A549 (cell line): ENCODE data around the gene EFCAB8.

ENCODE experiments used
- CTCF ChIP-seq: fragments of >200 bp; sonication (Bioruptor Twin); formaldehyde crosslinking; IDR thresholded peaks from 3 replicates; pipeline ENCODE4 v1.5.1; 2016
- POLR2A ChIP-seq: IDR thresholded peaks from 2 replicates; pipeline ENCODE4 v1.6.1; 2012; ENCODE audit warnings: mild to moderate bottlenecking, low read length
- RAD21 ChIP-seq, 2 experiments: fragments of >200 bp in 1 of 2; sonication (Bioruptor Twin) in 1 of 2; formaldehyde crosslinking in 1 of 2; IDR thresholded peaks in 1 of 2; conservative IDR thresholded peaks in 1 of 2; 2 replicates in 1 of 2; 3 replicates in 1 of 2; pipeline ENCODE4 v1.6.1; 2012 to 2018; ENCODE audit warnings: inconsistent platforms in 1 of 2

- TF ChIP-seq RAD21 (conservative IDR thresholded peaks at IDR 0.05 in 1 of 2, IDR thresholded peaks at IDR 0.05 in 1 of 2) (no peak), POLR2A (no peak), CTCF (no peak)
Observed at GRCh38 chr20:32914031-32914430, 55.3 kb downstream of the EFCAB8 start.
